HG03520 (cell line): Measurements from ENCODE around the gene CACNA2D3.

ENCODE experiments used
- ATAC-seq: cut with Tn5 transposase; IDR thresholded peaks from one replicate; pipeline ENCODE4 v1.9.1; 2021; ENCODE audit warnings: mild to moderate bottlenecking, moderate library complexity; ENCODE audit not compliant: unreplicated experiment

The CACNA2D3 gene

GRCh38 chr3:54168451-54168850, 46.1 kb downstream of the CACNA2D3 start:
- no peak for ATAC-seq

GRCh38 chr3:54169524-54169923, 47.2 kb downstream of the CACNA2D3 start:
- no peak for ATAC-seq

DNA sequence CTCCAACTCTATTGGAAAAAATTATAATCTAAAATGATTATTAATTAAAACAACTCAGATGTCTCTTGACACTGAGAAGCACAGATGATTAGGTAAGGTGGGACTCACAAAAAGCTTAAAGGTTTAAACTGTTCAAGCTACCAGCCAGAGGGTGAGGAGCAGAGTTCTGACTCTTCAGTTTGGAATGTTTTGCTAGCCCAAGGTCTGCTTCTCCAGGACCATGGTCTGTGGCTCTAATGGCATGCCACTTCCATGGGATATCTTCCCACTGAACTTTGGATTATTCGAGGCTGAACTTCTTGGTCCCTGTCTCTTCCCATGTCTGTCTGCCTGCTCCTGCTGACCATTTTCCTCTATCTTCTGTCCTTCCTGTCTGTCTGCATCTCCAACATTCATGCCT, 49.2 kb downstream of the CACNA2D3 start:
- no peak for ATAC-seq

DNA sequence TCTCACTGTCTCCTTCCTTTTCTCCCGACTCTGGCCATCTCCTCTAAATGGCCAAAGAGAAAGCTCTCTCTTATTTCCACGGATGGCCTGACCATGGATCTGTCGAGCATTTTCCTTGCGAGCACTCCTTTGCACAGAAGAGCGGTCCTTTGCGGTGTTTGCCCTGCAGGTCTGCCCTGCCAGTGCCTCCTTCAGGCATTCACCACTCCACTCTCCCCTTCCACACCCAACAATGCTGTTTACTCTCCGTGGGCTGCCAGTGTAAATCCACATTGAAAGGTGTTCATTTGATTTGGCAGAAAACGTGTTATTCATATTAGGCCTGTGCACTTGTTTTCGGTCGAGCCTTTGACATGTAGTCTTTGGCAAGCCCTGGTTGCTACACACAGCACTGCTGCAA, 49.6 kb downstream of the CACNA2D3 start:
- ATAC-seq, result no peak

- ATAC-seq, result no peak
Measured at GRCh38 chr3:54173371-54173770, 51.0 kb downstream of the CACNA2D3 start.

DNA sequence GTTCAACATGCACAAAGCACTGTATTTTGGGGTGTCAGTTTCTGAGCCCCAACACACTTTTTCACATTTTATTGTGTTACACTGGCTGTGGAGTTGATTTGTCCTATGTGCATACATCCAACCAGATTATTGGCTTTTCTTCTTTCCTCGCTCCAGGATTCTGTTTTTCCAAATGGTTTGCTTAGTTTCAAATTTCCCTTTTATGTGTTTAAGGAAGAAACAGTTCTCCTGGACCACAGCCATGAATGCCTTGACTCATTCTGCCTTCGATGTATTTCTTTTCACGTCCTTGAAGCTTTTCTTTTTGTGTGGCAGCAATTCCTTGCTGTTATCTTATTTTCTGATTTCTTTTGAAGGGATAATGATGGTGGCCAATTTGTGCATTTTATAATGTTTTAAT, 53.8 kb downstream of the CACNA2D3 start:
- no peak for ATAC-seq

DNA sequence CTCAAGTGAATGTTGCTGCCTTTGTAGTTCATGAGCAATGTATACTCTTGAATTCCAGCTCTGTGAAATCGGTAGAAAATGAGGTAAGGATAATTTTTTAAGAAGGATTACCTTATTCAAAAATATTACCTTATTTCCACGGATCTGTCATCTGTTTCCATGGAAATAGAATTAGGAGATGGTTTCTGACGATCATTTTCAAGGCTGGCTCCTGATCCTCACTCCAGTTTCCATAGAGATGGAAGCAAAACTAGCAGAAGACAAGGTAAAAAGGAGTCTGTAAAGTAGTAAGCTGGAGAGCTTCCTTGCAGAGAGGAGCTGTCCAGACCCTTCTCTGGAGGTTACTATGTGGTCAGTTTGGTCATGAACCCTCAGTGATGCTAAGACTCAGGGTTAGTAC, 55.5 kb downstream of the CACNA2D3 start:
- ATAC-seq, result no peak

DNA sequence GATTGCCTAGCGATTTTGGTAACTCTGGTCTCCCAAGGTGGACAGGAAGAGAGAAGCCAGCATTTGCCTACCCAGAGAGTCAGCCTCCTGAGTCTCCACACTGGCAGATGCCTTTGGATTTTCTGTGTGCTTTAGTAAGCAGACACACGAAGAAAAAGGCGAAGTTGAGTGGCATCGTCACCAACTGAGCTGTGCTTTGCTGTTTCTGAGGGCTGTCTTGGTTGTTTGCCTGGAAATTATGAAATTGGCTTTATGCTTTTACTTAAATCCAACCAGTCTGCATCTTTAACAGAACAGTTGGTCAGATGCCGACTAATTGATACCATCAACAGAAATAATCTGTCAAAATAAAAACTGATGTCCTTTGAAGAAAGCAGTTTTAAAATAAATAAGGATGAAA, 56.0 kb downstream of the CACNA2D3 start:
- no peak for ATAC-seq

DNA sequence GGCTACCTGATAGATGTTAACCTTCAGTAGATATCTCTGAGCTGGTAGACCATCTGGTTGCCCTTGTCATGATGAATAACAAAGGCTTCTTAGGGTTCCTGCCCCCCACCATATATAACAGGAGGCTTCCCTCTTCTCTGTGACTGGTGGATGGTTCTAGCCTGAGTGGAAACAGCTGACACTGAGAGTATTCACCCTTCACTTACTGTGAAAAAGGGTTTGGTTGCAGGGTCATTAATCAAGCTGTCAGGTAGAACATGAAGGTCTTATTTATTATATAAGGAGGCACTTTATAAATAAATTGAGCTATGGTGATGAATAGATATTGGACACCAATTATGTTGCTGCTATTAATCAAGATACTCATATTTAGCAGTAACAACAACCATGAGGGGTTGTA, 58.6 kb downstream of the CACNA2D3 start:
- no peak for ATAC-seq

DNA sequence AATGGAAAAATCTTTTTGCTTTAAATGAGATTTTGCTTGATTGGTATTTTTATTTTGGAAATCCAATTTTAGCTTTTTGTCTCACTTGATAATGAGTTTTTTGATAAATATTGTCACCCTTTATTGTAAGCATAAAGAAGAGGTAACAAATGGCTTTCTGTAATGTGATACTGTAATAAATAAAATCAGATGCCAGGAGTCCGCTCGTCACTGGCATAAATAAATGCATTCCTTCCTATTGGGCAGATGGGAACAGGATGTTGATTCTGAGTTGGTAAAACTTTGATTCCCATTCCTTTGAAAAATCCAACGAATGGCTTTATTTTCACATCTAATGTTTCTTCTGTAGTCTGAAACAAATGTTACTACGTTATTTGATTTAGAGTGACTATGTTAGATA, 59.9 kb downstream of the CACNA2D3 start:
- ATAC-seq, result no peak

DNA sequence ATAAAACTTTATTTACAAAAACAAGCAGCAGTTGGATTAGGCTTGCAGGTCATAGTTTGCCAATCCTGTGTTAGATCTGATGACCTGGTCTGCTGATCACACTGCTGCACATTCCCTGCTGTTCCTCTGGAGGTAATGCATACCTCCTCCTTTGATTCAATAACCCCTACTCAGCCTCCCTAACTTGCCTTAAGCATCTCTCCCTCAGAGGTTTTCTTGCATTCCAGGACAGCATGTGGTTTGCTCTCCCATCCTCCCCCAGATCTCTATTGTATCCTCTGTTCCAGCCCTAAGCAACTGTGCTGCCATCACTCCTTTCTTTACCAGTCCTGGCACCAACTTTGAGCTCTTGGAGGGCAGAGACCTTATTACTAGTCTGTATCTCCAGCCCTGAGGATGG, 63.4 kb downstream of the CACNA2D3 start:
- no peak for ATAC-seq

- ATAC-seq, result no peak
Measured at GRCh38 chr3:54188176-54188791, 65.9 kb downstream of the CACNA2D3 start.

DNA sequence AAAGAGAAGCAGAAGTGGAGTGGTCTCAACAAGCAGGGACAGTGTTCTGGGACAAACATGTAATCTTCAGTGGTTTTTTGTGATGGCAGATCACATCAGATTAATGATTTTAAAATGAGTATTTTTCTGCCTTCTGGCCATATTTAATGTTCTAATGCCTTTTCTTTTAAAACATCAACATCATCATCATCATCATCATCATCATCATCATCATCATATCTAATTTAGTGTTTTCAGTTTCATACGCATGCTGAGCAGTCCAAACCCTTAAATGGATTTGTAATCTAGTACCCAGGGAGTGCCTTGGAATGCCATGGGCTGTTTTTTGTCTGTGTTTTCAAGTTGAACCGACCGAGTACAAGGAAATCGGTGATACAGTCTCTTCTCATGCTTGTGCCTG, 68.9 kb downstream of the CACNA2D3 start:
- ATAC-seq, result no peak

GRCh38 chr3:54192026-54192425, 69.7 kb downstream of the CACNA2D3 start:
- ATAC-seq, result no peak

DNA sequence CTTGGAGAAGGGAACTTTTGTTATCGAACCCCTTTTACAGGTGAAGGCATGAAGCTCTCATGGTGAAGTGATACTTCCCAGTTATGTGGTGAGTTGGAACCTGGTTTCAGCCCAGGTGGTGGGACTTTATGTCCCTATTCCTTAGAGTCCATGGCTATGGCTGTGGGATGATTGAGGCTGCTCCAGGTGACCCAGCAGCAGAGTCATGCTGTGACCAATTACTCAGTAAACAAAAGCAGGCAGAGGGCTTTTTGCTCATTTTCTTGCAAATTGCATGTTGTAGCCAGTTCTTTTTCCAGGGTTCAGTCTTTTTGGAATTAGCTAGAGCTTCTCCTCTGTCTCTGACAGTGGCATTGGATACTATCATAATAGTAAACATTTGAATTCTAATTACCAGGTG, 70.7 kb downstream of the CACNA2D3 start:
- ATAC-seq, result no peak

GRCh38 chr3:54196360-54196991, 74.1 kb downstream of the CACNA2D3 start:
- no peak for ATAC-seq

GRCh38 chr3:54197509-54197908, 75.2 kb downstream of the CACNA2D3 start:
- ATAC-seq, result no peak

- ATAC-seq, result no peak
Measured at GRCh38 chr3:54198556-54198955, 76.2 kb downstream of the CACNA2D3 start.

- no peak for ATAC-seq
Measured at GRCh38 chr3:54202054-54202453, 79.7 kb downstream of the CACNA2D3 start.

GRCh38 chr3:54202651-54203248, 80.4 kb downstream of the CACNA2D3 start:
- ATAC-seq, result no peak

DNA sequence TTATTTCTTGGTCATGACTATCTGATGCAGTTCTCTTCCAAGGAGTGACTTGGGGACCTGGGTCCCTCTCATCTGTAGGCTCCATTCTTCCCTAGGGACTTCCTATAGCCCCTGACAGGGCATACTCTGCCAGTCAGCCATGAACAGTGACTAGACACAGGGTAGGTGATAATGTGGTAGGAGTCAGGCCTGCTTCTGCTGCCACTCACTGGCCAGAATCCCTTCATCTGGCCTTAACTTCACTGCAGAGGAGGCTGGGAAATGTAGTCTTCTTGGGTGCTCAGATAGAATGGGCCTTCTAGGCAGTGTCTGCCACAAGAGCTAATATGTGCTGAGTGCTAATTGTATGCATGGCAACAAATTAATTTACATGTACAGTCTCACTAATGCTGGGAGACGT, 84.5 kb downstream of the CACNA2D3 start:
- no peak for ATAC-seq

- no peak for ATAC-seq
Measured at GRCh38 chr3:54211097-54211496, 88.7 kb downstream of the CACNA2D3 start.

- no peak for ATAC-seq
Measured at GRCh38 chr3:54212723-54213122, 90.4 kb downstream of the CACNA2D3 start.
